Coronary artery (tissue), 2 donors: ENCODE data around the gene EVI5.
"Not testable (repeated sequence)": the region's sequence is repeated elsewhere in the genome, so short reads cannot be mapped to it uniquely, and the experiment has no call there.

ENCODE experiments used
- DNase-seq: peaks from one replicate; pipeline ENCODE4 v3.0.0-alpha.2; 2017; ENCODE audit warnings: low spot score
- H3K27ac ChIP-seq, 2 donors: fragments of 200-600 bp; sonication (generic); one replicate each; pipeline ENCODE4 v1.5.1; 2016 to 2019
- H3K4me3 ChIP-seq: fragments of 200-600 bp; sonication (generic); 2 replicates; pipeline ENCODE4 v1.5.1; 2016; ENCODE audit warnings: mild to moderate bottlenecking, moderate library complexity
- TF ChIP-seq, protein P1 (sequence below): fragments of 200-600 bp; sonication (generic); IDR thresholded peaks from one replicate; pipeline ENCODE4 v1.5.1; 2019; ENCODE audit warnings: antibody characterized with exemption

Gene EVI5

GRCh38 chr1:92527670-92528069, 257.2 kb downstream of the EVI5 start:
- TF ChIP-seq, protein P1, sequence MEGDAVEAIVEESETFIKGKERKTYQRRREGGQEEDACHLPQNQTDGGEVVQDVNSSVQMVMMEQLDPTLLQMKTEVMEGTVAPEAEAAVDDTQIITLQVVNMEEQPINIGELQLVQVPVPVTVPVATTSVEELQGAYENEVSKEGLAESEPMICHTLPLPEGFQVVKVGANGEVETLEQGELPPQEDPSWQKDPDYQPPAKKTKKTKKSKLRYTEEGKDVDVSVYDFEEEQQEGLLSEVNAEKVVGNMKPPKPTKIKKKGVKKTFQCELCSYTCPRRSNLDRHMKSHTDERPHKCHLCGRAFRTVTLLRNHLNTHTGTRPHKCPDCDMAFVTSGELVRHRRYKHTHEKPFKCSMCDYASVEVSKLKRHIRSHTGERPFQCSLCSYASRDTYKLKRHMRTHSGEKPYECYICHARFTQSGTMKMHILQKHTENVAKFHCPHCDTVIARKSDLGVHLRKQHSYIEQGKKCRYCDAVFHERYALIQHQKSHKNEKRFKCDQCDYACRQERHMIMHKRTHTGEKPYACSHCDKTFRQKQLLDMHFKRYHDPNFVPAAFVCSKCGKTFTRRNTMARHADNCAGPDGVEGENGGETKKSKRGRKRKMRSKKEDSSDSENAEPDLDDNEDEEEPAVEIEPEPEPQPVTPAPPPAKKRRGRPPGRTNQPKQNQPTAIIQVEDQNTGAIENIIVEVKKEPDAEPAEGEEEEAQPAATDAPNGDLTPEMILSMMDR: no peak
- no peak for DNase-seq
- H3K4me3 ChIP-seq: no peak overlapping the region
- H3K27ac ChIP-seq: no peak overlapping the region

- not testable (repeated sequence) for DNase-seq, H3K4me3 ChIP-seq, H3K27ac ChIP-seq
Measured at GRCh38 chr1:92524944-92525590, 259.8 kb downstream of the EVI5 start.

DNA sequence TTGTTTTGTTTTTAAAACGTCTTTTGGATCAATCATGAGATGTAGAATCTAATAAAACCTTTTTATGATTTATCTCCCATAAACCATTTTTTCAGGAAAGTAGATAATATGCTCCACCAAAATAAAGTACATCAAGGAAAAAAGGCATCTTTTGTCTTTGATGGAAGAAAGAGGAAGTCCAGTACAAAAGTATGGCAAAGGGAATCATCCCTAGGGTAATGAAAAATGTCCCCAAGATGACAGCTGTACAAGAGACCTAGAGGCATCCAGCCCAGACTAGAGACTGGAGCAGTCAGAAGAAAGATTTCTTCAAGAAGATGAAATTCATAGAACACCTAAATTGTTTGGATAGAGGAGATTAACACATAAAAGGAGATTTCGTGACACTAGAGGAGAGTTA, 265.9 kb downstream of the EVI5 start:
- TF ChIP-seq, protein P1: no peak
- no peak for DNase-seq
- no peak overlapping the region for H3K4me3 ChIP-seq
- H3K27ac ChIP-seq: no peak overlapping the region

GRCh38 chr1:92516574-92516973, 268.3 kb downstream of the EVI5 start:
- TF ChIP-seq, protein P1: no peak
- H3K27ac ChIP-seq: no peak overlapping the region
- H3K4me3 ChIP-seq: no peak overlapping the region
- DNase-seq: no peak

DNA sequence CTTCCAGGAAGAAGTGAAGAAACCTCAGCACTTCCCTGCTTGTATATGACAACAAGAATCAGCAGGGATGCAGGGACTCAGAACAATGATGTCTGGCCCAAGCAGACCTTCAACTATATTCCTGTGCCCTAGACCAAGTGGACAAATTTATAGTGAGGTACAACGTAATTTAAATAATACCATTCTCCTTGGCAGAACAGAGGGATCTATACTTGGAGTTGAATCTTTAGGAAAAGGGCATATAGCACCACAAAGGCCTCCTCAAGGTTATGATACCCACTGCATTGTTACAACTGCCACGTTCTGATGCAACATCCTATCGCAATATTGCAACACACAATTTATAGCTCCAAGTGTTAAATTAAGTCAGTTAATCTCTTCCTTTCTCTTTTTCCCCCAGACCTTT, 269.1 kb downstream of the EVI5 start:
- Histone ChIP-seq H3K4me3 (no peak overlapping the region), H3K27ac (no peak overlapping the region)
- TF ChIP-seq, protein P1: no peak
- no peak for DNase-seq

DNA sequence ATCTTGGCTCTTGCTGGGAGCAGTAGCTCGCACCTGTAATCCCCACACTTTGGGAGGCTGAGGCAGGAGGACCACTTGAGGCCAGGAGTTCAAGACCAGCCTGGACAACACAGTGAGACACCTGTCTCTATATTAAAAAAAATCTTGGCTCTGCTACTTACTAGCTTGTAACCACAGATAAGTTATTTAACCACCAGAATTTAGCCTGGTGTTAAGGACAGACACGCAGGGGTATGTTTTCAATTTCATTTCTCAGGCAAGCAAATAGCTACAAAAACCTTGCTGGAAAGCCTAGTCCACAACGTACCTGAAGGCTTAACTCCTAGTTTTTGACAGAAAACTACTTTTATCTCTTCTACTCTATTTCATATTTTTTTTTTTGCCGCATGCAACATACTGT, 273.4 kb downstream of the EVI5 start:
- Histone ChIP-seq H3K27ac (no peak overlapping the region), H3K4me3 (no peak overlapping the region)
- no peak for DNase-seq
- TF ChIP-seq, protein P1: no peak

DNA sequence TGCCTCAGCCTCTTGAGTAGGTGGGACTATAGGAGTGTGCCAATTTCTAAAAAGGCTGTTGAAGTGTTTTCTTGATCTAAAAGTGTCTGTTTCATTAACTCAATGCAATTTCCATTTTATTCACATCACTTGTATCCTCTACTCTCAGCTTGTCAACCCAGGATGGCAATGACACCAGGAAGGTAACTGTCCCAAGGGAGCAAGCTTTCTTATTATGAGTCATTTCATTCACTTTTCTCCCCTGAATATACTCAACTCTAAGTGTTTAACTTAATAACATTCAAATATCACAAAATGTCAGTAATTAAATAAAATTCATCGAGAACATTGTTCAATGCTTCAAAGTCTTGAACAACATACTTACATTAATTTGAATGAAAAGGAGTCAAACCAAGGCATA, 275.3 kb downstream of the EVI5 start:
- TF ChIP-seq, protein P1: no peak
- no peak for DNase-seq
- Histone ChIP-seq H3K4me3 (no peak overlapping the region), H3K27ac (no peak overlapping the region)
